Mammary epithelial cell (primary cell): Measurements from ENCODE around the gene APCDD1.

Source experiments
- EZH2 ChIP-seq: IDR thresholded peaks from 2 replicates; pipeline ENCODE4 v1.6.1; 2012; ENCODE audit warnings: low read length, inconsistent platforms, borderline replicate concordance
- TF ChIP-seq, protein P1 (sequence below), 2 donors: IDR thresholded peaks in 1 of 2; conservative IDR thresholded peaks in 1 of 2; 2 replicates each; pipeline ENCODE4 v1.5.1; 2011 to 2012; ENCODE audit warnings: inconsistent platforms in 2 of 2, low read length in 2 of 2, mild to moderate bottlenecking in 2 of 2, control low read depth in 1 of 2, low read depth in 1 of 2; ENCODE audit not compliant: insufficient read depth in 1 of 2; ENCODE audit errors: extremely low read depth in 1 of 2

DNA sequence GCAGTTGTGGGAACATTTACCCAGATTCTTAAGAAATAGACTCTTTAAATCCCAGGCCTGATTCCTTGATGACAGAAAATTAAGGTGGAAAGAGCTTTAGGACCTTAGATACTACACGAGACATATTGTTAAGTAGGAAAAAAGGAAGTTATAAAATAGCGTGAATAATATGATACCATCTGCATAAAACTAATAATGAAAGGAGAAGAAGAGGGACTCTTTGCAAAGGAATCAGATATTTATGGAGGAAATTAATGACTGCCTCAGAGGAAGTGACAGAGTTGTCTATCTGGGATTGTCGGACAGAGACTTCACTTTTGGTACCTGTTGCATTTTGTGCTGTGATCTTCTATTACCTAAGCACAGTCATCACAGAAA, 20.8 kb downstream of the APCDD1 start:
- TF ChIP-seq, protein P1, sequence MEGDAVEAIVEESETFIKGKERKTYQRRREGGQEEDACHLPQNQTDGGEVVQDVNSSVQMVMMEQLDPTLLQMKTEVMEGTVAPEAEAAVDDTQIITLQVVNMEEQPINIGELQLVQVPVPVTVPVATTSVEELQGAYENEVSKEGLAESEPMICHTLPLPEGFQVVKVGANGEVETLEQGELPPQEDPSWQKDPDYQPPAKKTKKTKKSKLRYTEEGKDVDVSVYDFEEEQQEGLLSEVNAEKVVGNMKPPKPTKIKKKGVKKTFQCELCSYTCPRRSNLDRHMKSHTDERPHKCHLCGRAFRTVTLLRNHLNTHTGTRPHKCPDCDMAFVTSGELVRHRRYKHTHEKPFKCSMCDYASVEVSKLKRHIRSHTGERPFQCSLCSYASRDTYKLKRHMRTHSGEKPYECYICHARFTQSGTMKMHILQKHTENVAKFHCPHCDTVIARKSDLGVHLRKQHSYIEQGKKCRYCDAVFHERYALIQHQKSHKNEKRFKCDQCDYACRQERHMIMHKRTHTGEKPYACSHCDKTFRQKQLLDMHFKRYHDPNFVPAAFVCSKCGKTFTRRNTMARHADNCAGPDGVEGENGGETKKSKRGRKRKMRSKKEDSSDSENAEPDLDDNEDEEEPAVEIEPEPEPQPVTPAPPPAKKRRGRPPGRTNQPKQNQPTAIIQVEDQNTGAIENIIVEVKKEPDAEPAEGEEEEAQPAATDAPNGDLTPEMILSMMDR (conservative IDR thresholded peaks at IDR 0.05 in 1 of 2, IDR thresholded peaks at IDR 0.05 in 1 of 2; ENCODE audit: extremely low read depth in 1 of 2, insufficient read depth in 1 of 2, low read depth in 1 of 2, low read length in 2 of 2), result no peak
- no peak for TF ChIP-seq EZH2
